Measurements from ENCODE around the gene UGCG.

DNA sequence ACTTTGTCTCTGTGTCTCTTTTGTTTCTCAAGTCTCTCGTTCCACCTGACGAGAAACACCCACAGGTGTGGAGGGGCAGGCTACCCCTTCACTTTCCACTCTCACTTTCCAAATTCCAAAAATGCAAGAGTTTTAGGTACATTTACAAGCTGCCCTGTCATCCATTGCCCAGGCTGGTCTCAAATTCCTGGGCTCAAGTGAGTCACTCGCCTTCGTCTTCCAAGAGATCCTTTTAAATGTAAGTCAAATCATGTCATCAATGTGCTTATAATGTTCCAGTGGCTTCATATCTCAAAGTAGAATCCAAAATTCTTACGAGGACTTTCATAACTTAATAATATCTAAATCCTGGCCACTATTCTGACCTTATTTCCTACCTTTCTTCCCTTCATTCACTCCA is 20.4 kb upstream of the UGCG start:
- TF ChIP-seq, protein P1, sequence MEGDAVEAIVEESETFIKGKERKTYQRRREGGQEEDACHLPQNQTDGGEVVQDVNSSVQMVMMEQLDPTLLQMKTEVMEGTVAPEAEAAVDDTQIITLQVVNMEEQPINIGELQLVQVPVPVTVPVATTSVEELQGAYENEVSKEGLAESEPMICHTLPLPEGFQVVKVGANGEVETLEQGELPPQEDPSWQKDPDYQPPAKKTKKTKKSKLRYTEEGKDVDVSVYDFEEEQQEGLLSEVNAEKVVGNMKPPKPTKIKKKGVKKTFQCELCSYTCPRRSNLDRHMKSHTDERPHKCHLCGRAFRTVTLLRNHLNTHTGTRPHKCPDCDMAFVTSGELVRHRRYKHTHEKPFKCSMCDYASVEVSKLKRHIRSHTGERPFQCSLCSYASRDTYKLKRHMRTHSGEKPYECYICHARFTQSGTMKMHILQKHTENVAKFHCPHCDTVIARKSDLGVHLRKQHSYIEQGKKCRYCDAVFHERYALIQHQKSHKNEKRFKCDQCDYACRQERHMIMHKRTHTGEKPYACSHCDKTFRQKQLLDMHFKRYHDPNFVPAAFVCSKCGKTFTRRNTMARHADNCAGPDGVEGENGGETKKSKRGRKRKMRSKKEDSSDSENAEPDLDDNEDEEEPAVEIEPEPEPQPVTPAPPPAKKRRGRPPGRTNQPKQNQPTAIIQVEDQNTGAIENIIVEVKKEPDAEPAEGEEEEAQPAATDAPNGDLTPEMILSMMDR (IDR thresholded peaks at IDR 0.05): no peak
- TF ChIP-seq POLR2A (IDR thresholded peaks at IDR 0.05): no peak

All from testis (tissue), 2 donors.